Fibroblast of pulmonary artery (primary cell): Measurements from ENCODE around the gene CLSTN2.

ENCODE experiments used
- DNase-seq: peaks from one replicate; pipeline ENCODE4 v3.0.0-alpha.2; 2010; ENCODE audit warnings: low read depth
- H3K4me3 ChIP-seq: replicated peaks from 2 replicates; pipeline ENCODE4 v1.5.1; 2011; ENCODE audit warnings: low read depth, mild to moderate bottlenecking, control low read depth, low read length, moderate library complexity
- TF ChIP-seq, protein P1 (sequence below): IDR thresholded peaks from 2 replicates; pipeline ENCODE4 v1.5.1; 2011; ENCODE audit warnings: mild to moderate bottlenecking, control low read depth, low read length, inconsistent platforms; ENCODE audit errors: missing control alignments

Gene CLSTN2

DNA sequence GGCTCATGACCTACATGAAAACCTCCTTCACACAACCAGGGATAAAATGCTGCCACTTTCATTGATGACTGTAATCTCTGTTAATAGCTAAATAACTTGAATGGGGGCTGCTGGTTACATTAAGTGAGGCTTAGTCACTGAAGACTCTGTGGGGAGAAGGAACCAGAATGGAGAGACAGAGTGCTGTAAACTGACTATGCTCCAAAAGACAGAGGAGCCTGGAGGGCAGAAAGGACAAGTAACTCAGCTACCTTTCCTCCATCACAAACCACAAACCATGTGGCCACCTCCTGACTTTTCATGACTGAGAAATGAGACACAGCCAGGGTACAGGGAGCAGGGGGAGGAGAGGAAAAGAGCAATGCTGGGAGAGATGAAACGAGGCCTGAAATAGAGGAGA lies 645.8 kb downstream of the CLSTN2 start:
- no peak for DNase-seq

DNA sequence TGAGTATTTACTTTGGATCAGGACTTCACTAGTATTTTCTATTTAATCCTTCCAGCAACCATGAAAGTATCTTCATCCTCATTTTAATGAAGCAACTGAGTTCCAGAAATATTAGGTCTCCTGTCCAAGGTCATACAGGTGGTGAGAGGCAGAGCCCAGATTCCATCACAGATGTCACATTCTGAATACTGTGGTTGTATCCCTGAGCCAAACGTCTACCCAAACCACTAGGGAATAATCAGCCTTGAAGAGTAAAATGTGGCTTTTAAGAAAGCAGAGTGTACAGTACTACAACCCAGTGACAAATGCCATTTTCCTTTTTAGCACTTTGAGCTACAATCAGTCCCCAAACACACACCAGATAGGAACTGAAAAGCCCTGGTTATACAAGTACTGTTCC lies 649.6 kb downstream of the CLSTN2 start:
- no peak for DNase-seq
- H3K4me3 ChIP-seq: no peak overlapping the region
- TF ChIP-seq, protein P1, sequence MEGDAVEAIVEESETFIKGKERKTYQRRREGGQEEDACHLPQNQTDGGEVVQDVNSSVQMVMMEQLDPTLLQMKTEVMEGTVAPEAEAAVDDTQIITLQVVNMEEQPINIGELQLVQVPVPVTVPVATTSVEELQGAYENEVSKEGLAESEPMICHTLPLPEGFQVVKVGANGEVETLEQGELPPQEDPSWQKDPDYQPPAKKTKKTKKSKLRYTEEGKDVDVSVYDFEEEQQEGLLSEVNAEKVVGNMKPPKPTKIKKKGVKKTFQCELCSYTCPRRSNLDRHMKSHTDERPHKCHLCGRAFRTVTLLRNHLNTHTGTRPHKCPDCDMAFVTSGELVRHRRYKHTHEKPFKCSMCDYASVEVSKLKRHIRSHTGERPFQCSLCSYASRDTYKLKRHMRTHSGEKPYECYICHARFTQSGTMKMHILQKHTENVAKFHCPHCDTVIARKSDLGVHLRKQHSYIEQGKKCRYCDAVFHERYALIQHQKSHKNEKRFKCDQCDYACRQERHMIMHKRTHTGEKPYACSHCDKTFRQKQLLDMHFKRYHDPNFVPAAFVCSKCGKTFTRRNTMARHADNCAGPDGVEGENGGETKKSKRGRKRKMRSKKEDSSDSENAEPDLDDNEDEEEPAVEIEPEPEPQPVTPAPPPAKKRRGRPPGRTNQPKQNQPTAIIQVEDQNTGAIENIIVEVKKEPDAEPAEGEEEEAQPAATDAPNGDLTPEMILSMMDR: no peak

More for the DNA sequence above, 645.8 kb downstream of the CLSTN2 start:
- H3K4me3 ChIP-seq: no peak overlapping the region
- TF ChIP-seq, protein P1: no peak

DNA sequence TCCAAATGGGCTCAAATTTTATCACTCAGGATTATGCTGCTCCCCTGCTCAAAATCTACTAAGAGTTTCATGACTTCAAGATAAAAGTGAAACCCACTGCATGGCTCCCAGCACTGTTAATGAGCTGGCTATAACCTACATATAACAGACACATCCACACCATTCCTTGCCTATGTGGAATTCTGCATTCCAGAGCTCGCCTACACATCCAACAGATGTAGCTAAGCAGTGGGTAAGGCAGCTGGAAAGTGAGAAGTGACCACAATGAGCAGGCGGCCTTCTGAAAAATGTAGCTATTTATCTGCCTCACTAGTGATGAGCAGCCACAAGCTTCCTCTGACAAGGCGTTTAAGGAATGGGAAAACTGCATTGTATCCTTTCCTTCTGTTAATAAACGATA lies 650.8 kb downstream of the CLSTN2 start:
- TF ChIP-seq, protein P1: no peak
- peak; percentile 29 for DNase-seq
- no peak overlapping the region for H3K4me3 ChIP-seq

DNA sequence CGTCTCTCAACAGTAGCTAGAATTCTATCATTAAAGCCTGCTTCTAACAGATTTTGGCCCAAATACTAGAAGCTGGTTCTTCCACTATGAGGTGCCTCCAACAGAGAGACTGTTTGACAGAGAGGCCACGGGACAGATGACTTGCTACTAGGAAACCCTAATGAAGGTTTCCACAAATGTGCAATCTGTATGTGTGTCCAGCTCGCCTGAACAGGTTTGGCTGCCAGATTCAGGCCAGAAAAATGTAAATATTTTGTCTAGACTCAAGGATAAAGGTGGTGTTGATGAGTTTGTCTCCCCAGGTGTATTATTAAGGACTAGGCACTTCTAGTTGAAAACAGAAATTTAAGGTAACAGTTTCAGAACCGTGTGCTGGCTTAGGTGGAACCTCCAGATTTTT lies 651.3 kb downstream of the CLSTN2 start:
- no peak overlapping the region for H3K4me3 ChIP-seq
- TF ChIP-seq, protein P1: no peak
- no peak for DNase-seq

DNA sequence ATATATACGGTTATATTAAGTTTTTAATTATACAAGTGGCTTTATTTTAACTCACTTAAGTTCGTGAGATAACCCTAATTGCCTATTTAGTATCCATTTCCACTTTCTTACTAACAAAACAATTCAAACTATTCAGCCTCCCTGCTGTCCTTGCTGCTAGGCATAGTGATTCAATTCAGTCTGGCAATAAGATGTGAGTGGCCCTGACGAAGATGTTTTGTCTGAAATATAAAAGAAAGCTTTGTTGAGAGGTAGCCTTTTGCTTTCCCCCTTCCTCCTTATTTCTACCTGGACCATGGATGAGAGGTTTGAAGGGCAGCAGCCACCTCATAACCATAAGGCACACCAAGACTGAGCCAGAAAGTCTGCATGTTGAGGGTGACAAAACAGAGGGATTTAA lies 653.6 kb downstream of the CLSTN2 start:
- no peak for DNase-seq
- no peak overlapping the region for H3K4me3 ChIP-seq
- TF ChIP-seq, protein P1: no peak

DNA sequence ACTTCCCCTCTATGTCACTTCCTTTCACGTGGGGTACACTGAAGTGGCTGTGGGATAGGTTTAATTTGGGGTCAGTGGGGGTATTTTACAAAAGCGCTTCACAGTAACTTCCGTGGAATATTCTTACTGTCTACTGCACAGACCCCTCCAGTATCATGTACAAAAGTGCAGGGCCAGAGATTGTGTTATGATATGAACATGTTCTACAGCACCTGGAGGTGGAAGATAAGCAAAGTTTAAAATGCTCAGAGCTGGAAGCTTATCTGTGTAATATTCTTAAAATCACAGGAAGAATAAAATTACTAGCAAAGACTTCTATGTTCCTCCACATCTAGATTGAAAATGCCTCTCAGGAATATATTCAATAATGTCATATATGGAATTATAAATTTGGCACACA lies 658.8 kb downstream of the CLSTN2 start:
- H3K4me3 ChIP-seq: no peak overlapping the region
- DNase-seq: no peak
- TF ChIP-seq, protein P1: no peak

DNA sequence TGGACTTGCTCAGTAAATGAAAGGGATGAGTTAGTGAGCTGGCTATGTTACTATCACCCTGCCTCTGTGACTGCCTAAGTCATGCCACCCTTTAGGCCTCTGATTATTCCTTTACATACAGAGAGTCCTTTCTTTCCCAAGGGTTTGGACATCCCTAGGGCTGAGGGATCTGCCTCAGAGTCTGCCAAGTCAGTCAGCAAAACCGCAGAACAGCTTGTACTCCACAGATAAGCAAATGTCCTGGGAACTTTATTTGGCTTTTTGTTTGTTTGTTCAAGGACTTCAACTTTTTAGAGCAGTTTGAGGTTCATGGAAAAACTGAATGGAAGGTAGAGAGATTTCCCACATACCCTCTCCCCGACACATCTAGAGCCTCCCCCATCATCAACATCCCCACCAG lies 660.3 kb downstream of the CLSTN2 start:
- no peak overlapping the region for H3K4me3 ChIP-seq
- peak; percentile 67 for DNase-seq
- TF ChIP-seq, protein P1: no peak
